PC-9 (cell line): Measurements from ENCODE around the gene PWWP2B.

Source experiments
- EZH2 ChIP-seq: fragments of 200-600 bp; sonication (generic); IDR thresholded peaks from 2 replicates; pipeline ENCODE4 v1.8.0; 2017; ENCODE audit warnings: antibody characterized with exemption, low read depth
- TF ChIP-seq, protein P1 (sequence below): fragments of 200-600 bp; sonication (generic); conservative IDR thresholded peaks from 2 replicates; pipeline ENCODE4 v1.6.1; 2017; ENCODE audit warnings: mixed run types, antibody characterized with exemption, mild to moderate bottlenecking, moderate library complexity

DNA sequence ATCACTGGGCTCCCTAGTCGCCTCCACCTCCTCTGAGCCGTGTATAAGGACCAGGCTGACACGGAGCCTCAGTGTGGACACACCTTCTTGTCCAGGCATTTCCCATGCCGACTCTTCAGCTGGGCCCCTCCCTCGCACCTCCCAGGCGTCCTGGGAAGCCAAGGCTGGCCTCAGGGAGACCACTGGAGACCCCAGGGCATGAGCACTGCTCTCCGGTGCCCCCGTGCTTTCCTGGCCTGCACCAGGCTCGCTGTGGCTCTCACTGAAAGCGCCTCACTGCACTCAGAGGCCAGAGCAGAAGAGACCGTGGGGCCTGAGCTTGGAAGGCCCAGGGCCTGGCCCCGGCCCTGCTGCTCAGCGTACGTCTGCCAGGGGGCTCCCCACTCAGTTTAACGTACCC lies 33.6 kb upstream of the PWWP2B start:
- TF ChIP-seq, protein P1, sequence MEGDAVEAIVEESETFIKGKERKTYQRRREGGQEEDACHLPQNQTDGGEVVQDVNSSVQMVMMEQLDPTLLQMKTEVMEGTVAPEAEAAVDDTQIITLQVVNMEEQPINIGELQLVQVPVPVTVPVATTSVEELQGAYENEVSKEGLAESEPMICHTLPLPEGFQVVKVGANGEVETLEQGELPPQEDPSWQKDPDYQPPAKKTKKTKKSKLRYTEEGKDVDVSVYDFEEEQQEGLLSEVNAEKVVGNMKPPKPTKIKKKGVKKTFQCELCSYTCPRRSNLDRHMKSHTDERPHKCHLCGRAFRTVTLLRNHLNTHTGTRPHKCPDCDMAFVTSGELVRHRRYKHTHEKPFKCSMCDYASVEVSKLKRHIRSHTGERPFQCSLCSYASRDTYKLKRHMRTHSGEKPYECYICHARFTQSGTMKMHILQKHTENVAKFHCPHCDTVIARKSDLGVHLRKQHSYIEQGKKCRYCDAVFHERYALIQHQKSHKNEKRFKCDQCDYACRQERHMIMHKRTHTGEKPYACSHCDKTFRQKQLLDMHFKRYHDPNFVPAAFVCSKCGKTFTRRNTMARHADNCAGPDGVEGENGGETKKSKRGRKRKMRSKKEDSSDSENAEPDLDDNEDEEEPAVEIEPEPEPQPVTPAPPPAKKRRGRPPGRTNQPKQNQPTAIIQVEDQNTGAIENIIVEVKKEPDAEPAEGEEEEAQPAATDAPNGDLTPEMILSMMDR, result no peak
- TF ChIP-seq EZH2, result no peak
